ENCODE results near the gene GPR39.

GPR39 gene

GRCh38 chr2:132416723-132417395 is at the start of gene GPR39:
GPR39 (plus strand) TSS chr2:132416805.
- TF ChIP-seq ZFX (IDR thresholded peaks at IDR 0.05): no peak
- TF ChIP-seq, protein P1, sequence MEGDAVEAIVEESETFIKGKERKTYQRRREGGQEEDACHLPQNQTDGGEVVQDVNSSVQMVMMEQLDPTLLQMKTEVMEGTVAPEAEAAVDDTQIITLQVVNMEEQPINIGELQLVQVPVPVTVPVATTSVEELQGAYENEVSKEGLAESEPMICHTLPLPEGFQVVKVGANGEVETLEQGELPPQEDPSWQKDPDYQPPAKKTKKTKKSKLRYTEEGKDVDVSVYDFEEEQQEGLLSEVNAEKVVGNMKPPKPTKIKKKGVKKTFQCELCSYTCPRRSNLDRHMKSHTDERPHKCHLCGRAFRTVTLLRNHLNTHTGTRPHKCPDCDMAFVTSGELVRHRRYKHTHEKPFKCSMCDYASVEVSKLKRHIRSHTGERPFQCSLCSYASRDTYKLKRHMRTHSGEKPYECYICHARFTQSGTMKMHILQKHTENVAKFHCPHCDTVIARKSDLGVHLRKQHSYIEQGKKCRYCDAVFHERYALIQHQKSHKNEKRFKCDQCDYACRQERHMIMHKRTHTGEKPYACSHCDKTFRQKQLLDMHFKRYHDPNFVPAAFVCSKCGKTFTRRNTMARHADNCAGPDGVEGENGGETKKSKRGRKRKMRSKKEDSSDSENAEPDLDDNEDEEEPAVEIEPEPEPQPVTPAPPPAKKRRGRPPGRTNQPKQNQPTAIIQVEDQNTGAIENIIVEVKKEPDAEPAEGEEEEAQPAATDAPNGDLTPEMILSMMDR (conservative IDR thresholded peaks at IDR 0.05): no peak
- no peak within 1 kb of the TSS for H3K27ac ChIP-seq

DNA sequence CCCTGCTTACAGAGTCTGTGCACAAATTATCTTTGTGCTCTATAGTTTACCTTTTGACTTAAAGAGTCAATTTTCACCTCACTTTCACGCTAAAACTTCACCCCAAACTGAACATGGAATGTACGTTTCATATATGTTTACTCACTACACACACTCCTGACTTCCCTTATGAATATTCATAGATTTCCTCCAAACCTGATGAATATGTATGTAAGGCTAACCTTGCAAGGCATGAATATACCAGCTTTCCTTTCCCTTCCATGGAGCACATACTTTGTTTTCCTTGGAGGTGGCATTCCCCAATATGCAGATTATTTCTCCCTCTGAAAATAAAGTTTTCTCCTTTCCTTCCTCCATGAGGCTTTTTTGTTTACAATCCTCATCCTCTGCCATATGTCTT is 48.4 kb upstream of the GPR39 start:
- H3K27ac ChIP-seq: no peak overlapping the region
- no peak for TF ChIP-seq ZFX (IDR thresholded peaks at IDR 0.05)
- TF ChIP-seq, protein P1 (conservative IDR thresholded peaks at IDR 0.05): no peak

DNA sequence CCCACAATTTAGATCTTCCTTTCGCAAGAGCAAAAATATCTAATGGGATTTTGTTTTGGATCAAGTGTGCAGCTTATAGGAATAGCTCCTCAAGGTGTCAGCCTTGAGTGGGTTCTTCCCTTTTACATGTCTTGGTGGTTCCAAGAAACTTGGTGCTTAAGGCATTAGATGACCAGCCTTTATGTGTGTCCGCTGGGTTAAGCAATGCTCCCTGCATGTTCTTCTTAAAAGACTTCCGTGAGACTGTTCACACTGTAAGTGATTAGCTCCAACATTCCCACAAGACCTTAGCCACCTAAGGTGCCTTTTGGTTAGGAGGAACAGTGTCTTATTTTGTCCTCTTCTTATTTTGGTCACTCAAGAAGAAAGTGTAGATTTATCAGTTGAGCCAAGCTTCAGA is 44.3 kb upstream of the GPR39 start:
- TF ChIP-seq ZFX (IDR thresholded peaks at IDR 0.05): no peak
- TF ChIP-seq, protein P1 (conservative IDR thresholded peaks at IDR 0.05): no peak
- no peak overlapping the region for H3K27ac ChIP-seq

- TF ChIP-seq, protein P1 (conservative IDR thresholded peaks at IDR 0.05): no peak
- no peak for TF ChIP-seq ZFX (IDR thresholded peaks at IDR 0.05)
- no peak overlapping the region for H3K27ac ChIP-seq
Measured at GRCh38 chr2:132373391-132374135, 43.0 kb upstream of the GPR39 start.

DNA sequence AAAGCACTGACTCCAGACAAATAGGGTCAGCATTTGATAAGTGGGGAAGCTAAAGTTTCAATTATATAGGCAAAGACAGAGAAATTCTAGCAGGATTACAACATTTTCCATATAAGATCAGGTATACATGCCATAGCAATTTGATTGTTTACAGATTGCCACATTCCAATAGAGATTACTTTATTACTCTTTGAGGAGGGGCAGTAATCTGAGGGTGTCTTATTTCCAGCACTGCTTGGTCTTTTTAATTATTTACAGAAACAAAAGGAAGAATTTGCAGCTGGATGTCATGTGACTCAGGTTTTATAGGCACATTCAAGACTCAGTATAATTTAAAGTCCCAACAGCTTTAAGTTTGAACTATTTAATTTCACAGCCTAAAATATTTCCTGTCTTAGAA is 42.5 kb upstream of the GPR39 start:
- TF ChIP-seq ZFX (IDR thresholded peaks at IDR 0.05): no peak
- TF ChIP-seq, protein P1 (conservative IDR thresholded peaks at IDR 0.05): no peak
- H3K27ac ChIP-seq: no peak overlapping the region

DNA sequence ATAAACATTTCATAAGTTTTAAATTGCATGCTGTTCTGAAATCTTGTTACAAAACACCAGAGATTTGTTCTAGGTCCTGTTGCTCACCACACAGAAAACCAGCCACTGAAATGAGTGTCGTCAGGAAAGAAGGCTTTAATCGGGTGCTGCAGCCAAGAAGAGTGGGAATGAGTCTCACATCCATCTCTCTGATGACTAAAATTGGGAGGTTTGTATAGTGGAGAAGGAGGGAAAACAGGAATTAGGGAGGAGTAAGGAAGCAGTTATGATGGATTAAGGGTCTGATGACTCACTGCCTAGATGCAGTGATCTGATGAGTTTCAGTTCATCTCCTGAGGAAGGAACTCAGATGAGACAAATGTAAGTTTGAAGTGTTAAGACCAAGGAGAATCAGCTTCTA is 42.1 kb upstream of the GPR39 start:
- H3K27ac ChIP-seq: no peak overlapping the region
- no peak for TF ChIP-seq ZFX (IDR thresholded peaks at IDR 0.05)
- TF ChIP-seq, protein P1 (conservative IDR thresholded peaks at IDR 0.05): no peak

- no peak for TF ChIP-seq ZFX (IDR thresholded peaks at IDR 0.05)
- TF ChIP-seq, protein P1 (conservative IDR thresholded peaks at IDR 0.05): no peak
- no peak overlapping the region for H3K27ac ChIP-seq
Measured at GRCh38 chr2:132374961-132375360, 41.6 kb upstream of the GPR39 start.

All from C4-2B (cell line).